PFSK-1 (cell line): ENCODE measurements around the gene FAM186B.
A peak's percentile ranks its signal among the peaks of the same experiment; 100 is the strongest.

Experiments used
- FOXP2 ChIP-seq: optimal IDR thresholded peaks from 2 replicates; pipeline ENCODE3; 2011; ENCODE audit warnings: borderline replicate concordance, control low read depth, inconsistent platforms; ENCODE audit not compliant: insufficient read depth; ENCODE audit errors: extremely low read length, extremely low read depth
- POLR2AphosphoS5 ChIP-seq: IDR thresholded peaks from 2 replicates; pipeline ENCODE4 v1.6.1; 2012; ENCODE audit warnings: low read depth, mild to moderate bottlenecking, control low read depth, low read length, moderate library complexity
- REST ChIP-seq, 2 experiments: IDR thresholded peaks; 2 replicates each; pipeline versions ENCODE4 v1.6.1 to v1.8.0; 2011 to 2012; ENCODE audit warnings: low read depth in 2 of 2, low read length in 2 of 2, control low read depth in 1 of 2, inconsistent platforms in 1 of 2, mild to moderate bottlenecking in 1 of 2, moderate library complexity in 1 of 2; ENCODE audit not compliant: insufficient read depth in 1 of 2
- SIN3A ChIP-seq: IDR thresholded peaks from 2 replicates; pipeline ENCODE4 v1.6.1; 2012; ENCODE audit warnings: mild to moderate bottlenecking, low read length, moderate library complexity, borderline replicate concordance; ENCODE audit not compliant: insufficient read depth
- TAF1 ChIP-seq: IDR thresholded peaks from 2 replicates; pipeline ENCODE4 v1.6.1; 2012; ENCODE audit warnings: low read length, control low read depth, borderline replicate concordance; ENCODE audit not compliant: insufficient read depth

FAM186B gene

DNA sequence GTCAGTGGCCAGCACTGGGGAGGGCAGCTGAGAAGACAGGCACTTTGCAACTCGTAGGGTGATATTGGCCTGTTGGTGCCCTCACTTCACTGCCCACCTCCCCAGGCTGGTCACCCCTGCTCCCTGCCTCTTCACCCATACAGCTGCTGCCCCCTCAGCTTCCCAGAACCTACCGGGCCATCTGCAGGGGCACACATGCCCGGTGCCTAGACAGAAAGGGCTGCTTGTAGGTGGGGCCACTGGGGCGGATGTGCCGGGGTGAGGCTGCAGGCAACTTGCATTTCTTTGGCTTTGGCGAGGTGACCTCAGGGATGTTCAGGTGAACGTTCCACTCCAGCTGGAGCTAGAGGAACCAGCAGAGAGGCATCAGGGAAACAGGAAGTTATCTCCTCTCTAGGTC lies 17.2 kb downstream of the FAM186B start:
- no peak for TF ChIP-seq REST (IDR thresholded peaks at IDR 0.05; ENCODE audit: insufficient read depth in 1 of 2, low read depth in 2 of 2, low read length in 2 of 2)
- TF ChIP-seq TAF1 = no peak
- no peak for TF ChIP-seq FOXP2
- TF ChIP-seq POLR2AphosphoS5 = no peak
- TF ChIP-seq SIN3A = no peak

DNA sequence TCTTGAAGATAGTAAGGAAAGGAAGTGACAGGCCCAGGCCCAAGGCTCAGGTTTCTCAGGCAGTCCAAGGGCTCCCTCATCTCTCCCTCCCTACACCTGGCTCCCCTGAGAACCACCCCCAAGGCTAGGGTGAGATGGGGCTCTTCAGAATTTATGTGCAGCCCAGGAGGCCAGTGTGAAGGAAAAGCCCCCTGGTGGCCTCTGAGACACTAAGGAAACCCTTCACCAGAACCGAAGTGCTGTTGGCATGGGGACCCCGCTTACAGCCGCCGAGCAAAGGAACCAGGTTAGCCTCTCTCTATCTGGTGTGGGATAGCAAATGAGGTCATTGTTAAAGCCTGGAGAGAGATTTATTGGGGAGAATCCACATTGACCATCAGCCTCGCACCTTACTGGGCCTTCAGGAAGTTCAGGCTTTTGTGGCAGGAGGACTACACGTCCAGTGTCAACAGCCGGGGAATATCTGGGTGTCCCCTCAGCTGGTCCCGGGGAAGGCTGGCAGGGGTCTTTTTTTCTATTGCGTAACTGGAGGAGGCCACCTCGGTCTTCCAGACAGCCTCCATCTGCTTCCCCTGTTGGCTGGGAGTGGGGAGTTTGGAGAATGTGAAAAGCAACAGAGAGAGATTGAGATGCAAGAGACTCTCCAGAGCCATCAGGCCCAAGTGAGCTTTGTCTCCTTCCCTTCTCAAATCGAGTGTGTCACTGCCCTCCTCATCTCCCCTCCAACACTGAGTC lies 18.1 kb downstream of the FAM186B start:
- TF ChIP-seq TAF1 (no peak), REST (IDR thresholded peaks at IDR 0.05; ENCODE audit: insufficient read depth in 1 of 2, low read depth in 2 of 2, low read length in 2 of 2) (no peak), SIN3A (no peak), FOXP2 (no peak), POLR2AphosphoS5 (no peak)

DNA sequence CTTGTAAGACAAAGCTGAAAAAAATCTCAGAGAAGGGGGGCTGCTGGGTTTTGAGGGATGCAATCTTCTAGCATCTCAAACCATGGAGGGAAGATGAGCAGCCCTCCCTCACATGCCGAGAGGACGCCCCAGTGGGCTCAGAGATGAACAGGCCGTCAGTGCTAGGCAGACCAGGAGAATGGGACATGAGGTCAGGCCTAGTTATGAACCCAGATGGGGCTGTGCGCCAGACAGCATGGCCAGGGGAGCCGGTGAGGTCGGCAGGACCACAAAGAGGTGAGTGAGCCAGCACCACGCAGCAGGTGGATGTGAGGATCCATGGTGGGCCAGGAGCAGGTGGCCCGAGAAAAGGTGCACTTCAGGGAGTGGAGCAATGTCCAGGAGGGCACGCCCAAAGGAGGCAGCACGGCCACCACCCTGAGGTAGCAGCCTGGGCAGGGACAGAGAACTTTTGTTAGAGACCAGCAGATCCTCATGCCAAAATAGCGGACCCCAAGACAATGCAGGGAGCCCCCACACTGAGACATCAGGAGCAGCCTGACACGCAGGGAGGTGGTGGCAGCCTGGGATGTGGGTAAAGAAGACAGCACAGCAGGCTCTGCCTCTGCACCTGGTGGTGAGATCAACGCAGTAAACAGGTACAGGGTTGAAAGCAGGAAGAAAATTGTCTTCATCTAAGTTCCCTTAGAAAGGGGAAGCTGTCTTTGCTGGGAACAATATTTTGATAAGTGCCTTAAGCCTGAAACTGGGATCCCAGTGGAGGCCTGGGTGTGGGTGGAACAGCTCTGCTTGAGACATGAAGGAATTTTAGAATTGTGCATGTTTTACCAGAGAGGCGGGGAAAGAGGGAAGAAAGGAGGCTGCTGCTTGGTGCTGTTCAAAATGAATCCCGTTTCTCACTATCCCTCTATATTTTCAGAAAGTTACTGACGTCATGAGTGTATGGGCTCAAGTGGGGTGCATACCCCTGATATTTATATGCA lies 19.7 kb downstream of the FAM186B start:
- TF ChIP-seq POLR2AphosphoS5 = no peak
- TF ChIP-seq FOXP2 = no peak
- no peak for TF ChIP-seq TAF1
- no peak for TF ChIP-seq REST (IDR thresholded peaks at IDR 0.05; ENCODE audit: insufficient read depth in 1 of 2, low read depth in 2 of 2, low read length in 2 of 2)
- no peak for TF ChIP-seq SIN3A

DNA sequence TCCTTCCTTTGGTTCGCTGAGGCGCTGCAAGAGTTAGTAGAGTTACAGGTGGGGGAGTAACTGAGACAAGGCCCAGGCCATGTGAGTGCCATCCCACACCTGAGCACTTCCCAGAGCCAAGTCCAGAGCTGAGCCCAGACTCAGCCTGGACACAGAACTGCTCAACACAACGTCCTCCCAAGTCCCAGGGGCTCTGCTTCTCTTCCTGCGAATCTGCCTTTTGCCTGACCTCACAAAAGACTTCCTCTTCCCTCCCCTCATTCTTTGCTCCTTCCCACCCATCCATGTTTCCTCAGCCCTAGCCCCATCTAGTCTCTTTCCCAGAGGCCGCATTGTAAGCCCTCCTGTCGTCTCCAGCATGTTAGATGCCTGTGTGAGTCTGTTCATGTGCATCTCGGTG lies 20.8 kb downstream of the FAM186B start:
- TF ChIP-seq POLR2AphosphoS5 (0 out of 2 replicates have a peak, but pooled peaks have one; percentile 36), FOXP2 (no peak), SIN3A (no peak)

DNA sequence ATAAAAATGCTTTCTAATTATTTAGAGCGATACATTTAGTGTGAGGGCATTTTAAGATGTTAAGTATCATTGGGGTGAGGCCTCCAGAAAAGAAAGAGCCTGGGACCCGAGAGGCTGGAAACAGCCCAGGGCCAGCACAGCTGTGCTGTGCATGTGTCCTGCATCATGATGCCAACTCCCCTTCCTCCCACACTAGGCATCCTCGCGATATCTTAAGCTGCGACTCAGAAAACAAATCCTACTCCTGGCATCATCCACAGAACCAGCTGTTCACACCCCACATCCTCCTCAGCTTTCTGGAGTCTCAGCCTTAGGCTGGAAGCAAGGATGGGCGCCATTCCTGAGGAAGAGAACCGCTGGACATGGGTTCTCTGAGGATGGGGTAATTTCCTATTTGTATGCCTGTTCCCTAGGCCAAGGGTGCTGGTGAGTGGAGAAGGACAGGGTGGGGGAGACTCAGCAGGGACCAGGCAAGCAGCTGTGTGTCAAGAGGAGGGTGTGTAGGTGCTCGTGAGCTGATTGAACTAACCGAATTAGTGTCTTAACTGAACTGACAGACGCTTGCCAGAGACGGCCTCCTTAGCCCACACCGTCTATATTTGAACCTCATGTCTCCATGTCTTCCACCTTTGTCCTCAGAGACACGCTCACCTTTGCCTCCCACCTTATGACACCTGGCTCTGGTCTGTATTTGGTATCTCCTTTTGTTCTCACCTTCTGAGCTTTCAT lies 21.9 kb downstream of the FAM186B start:
- TF ChIP-seq FOXP2 (no peak), POLR2AphosphoS5 (no peak), TAF1 (no peak), REST (IDR thresholded peaks at IDR 0.05; ENCODE audit: insufficient read depth in 1 of 2, low read depth in 2 of 2, low read length in 2 of 2) (no peak), SIN3A (no peak)
